OCI-LY3 (cell line): ENCODE data around the gene ZFAND3.

Experiments
- EZH2phosphoT487 ChIP-seq: fragments of 200-600 bp; shearing (Covaris generic); IDR thresholded peaks from 2 replicates; pipeline ENCODE4 v1.6.1; 2018; ENCODE audit warnings: antibody characterized with exemption, mixed run types, low read depth
- TF ChIP-seq, protein P1 (sequence below): fragments of 200-600, 300-600 bp; sonication (generic); IDR thresholded peaks from 2 replicates; pipeline ENCODE4 v1.5.1; 2014; ENCODE audit warnings: antibody characterized with exemption, low read length, low read depth

DNA sequence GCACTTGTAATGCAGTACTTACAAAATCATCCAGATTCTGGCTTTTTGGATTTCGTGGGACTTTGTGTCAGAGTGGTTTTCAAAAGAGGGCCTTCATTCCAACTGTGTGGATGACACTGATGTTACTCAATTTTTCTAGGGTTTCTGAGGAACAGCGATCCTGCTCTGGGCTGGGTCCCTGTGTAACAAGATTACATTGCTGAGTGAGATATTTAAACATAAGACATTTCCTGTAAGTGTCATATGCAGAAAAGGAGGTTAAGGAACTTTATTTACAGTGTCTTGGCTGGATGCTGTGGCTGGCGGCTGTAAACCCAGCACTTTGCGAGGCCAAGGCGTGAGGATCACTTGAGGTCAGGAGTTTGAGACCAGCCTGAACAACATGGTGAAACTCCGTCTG lies 6.7 kb downstream of the ZFAND3 start:
- TF ChIP-seq, protein P1, sequence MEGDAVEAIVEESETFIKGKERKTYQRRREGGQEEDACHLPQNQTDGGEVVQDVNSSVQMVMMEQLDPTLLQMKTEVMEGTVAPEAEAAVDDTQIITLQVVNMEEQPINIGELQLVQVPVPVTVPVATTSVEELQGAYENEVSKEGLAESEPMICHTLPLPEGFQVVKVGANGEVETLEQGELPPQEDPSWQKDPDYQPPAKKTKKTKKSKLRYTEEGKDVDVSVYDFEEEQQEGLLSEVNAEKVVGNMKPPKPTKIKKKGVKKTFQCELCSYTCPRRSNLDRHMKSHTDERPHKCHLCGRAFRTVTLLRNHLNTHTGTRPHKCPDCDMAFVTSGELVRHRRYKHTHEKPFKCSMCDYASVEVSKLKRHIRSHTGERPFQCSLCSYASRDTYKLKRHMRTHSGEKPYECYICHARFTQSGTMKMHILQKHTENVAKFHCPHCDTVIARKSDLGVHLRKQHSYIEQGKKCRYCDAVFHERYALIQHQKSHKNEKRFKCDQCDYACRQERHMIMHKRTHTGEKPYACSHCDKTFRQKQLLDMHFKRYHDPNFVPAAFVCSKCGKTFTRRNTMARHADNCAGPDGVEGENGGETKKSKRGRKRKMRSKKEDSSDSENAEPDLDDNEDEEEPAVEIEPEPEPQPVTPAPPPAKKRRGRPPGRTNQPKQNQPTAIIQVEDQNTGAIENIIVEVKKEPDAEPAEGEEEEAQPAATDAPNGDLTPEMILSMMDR = no peak
- TF ChIP-seq EZH2phosphoT487 = no peak
